ENCODE data around the gene PINLYP.
"Not testable (repeated sequence)": the region's sequence is repeated elsewhere in the genome, so short reads cannot be mapped to it uniquely, and the experiment has no call there.

PINLYP gene

GRCh38 chr19:43584484-43584883, 8.9 kb downstream of the PINLYP start:
- peaks cover 4% of the 10 kb centered on the region for H3K36me3 Mint-ChIP-seq
- H3K27ac Mint-ChIP-seq, result peak overlapping the region; percentile 83
- no peaks in the 10 kb centered on the region for H3K9me3 Mint-ChIP-seq (ENCODE audit: low read depth)
- H3K4me1 Mint-ChIP-seq (ENCODE audit: low read depth), result peaks cover 24% of the 10 kb centered on the region
- no peak overlapping the region for H3K4me3 Mint-ChIP-seq
- H3K27me3 Mint-ChIP-seq, result no peaks in the 10 kb centered on the region

GRCh38 chr19:43586346-43586745, 10.7 kb downstream of the PINLYP start:
- H3K27ac Mint-ChIP-seq, result no peak overlapping the region
- H3K9me3 Mint-ChIP-seq (ENCODE audit: low read depth), result no peaks in the 10 kb centered on the region
- peaks cover 6% of the 10 kb centered on the region for H3K36me3 Mint-ChIP-seq
- peaks cover 29% of the 10 kb centered on the region for H3K4me1 Mint-ChIP-seq (ENCODE audit: low read depth)
- no peak overlapping the region for H3K4me3 Mint-ChIP-seq
- no peaks in the 10 kb centered on the region for H3K27me3 Mint-ChIP-seq

- H3K4me1 Mint-ChIP-seq (ENCODE audit: low read depth), result peaks cover 24% of the 10 kb centered on the region
- H3K27me3 Mint-ChIP-seq, result not testable (repeated sequence)
Measured at GRCh38 chr19:43587029-43587428, 11.4 kb downstream of the PINLYP start.

GRCh38 chr19:43589277-43589676, 13.7 kb downstream of the PINLYP start:
- H3K27me3 Mint-ChIP-seq, result no peaks in the 10 kb centered on the region
- peaks cover 32% of the 10 kb centered on the region for H3K4me1 Mint-ChIP-seq (ENCODE audit: low read depth)
- no peak overlapping the region for H3K4me3 Mint-ChIP-seq
- H3K27ac Mint-ChIP-seq, result no peak overlapping the region
- peaks cover 9% of the 10 kb centered on the region for H3K36me3 Mint-ChIP-seq
- no peaks in the 10 kb centered on the region for H3K9me3 Mint-ChIP-seq (ENCODE audit: low read depth)

More at GRCh38 chr19:43587029-43587428, 11.4 kb downstream of the PINLYP start:
- not testable (repeated sequence) for H3K9me3 Mint-ChIP-seq (ENCODE audit: low read depth); H3K27ac Mint-ChIP-seq; H3K4me3 Mint-ChIP-seq; H3K36me3 Mint-ChIP-seq

GRCh38 chr19:43589678-43590077, 14.1 kb downstream of the PINLYP start:
- Mint-ChIP-seq H3K4me1 (ENCODE audit: low read depth) (peaks cover 32% of the 10 kb centered on the region), H3K27ac (peak overlapping the region; percentile 88), H3K9me3 (ENCODE audit: low read depth) (no peaks in the 10 kb centered on the region), H3K4me3 (no peak overlapping the region), H3K36me3 (peaks cover 9% of the 10 kb centered on the region), H3K27me3 (no peaks in the 10 kb centered on the region)

GRCh38 chr19:43591904-43592772, 16.5 kb downstream of the PINLYP start:
- Mint-ChIP-seq H3K9me3 (ENCODE audit: low read depth) (no peaks in the 10 kb centered on the region), H3K4me3 (no peak overlapping the region), H3K36me3 (peaks cover 5% of the 10 kb centered on the region), H3K27me3 (no peaks in the 10 kb centered on the region), H3K27ac (no peak overlapping the region), H3K4me1 (ENCODE audit: low read depth) (peaks cover 36% of the 10 kb centered on the region)

GRCh38 chr19:43592800-43593350, 17.3 kb downstream of the PINLYP start:
- Mint-ChIP-seq H3K27ac (no peak overlapping the region), H3K4me3 (peak overlapping the region; percentile 81)

GRCh38 chr19:43594081-43594697, 18.6 kb downstream of the PINLYP start:
- peaks cover 51% of the 10 kb centered on the region for H3K4me1 Mint-ChIP-seq (ENCODE audit: low read depth)
- peak overlapping the region; percentile 95 for H3K4me3 Mint-ChIP-seq
- no peaks in the 10 kb centered on the region for H3K27me3 Mint-ChIP-seq
- no peaks in the 10 kb centered on the region for H3K9me3 Mint-ChIP-seq (ENCODE audit: low read depth)
- H3K27ac Mint-ChIP-seq, result no peak overlapping the region
- peaks cover 5% of the 10 kb centered on the region for H3K36me3 Mint-ChIP-seq

More at GRCh38 chr19:43592800-43593350, 17.3 kb downstream of the PINLYP start:
- H3K36me3 Mint-ChIP-seq, result peaks cover 5% of the 10 kb centered on the region
- H3K9me3 Mint-ChIP-seq (ENCODE audit: low read depth), result no peaks in the 10 kb centered on the region
- H3K27me3 Mint-ChIP-seq, result no peaks in the 10 kb centered on the region
- peaks cover 44% of the 10 kb centered on the region for H3K4me1 Mint-ChIP-seq (ENCODE audit: low read depth)

GRCh38 chr19:43594710-43595604, 19.4 kb downstream of the PINLYP start:
- Mint-ChIP-seq H3K27me3 (no peaks in the 10 kb centered on the region), H3K36me3 (peaks cover 5% of the 10 kb centered on the region), H3K27ac (peak overlapping the region; percentile 98), H3K4me1 (ENCODE audit: low read depth) (peaks cover 45% of the 10 kb centered on the region), H3K9me3 (ENCODE audit: low read depth) (no peaks in the 10 kb centered on the region), H3K4me3 (peak overlapping the region; percentile 95)

GRCh38 chr19:43595605-43595998, 20.0 kb downstream of the PINLYP start:
- Mint-ChIP-seq H3K4me3 (peak overlapping the region; percentile 95), H3K4me1 (ENCODE audit: low read depth) (peaks cover 40% of the 10 kb centered on the region), H3K27me3 (no peaks in the 10 kb centered on the region), H3K36me3 (peaks cover 5% of the 10 kb centered on the region), H3K27ac (peak overlapping the region; percentile 98), H3K9me3 (ENCODE audit: low read depth) (no peaks in the 10 kb centered on the region)

GRCh38 chr19:43595999-43596841, 20.6 kb downstream of the PINLYP start, which contains the start of the genes IRGQ and ZNF576:
Gene IRGQ, minus strand, starts transcription at chr19:43596134. Its CDS starts 796 bp downstream, at chr19:43595338.
Gene ZNF576, plus strand, starts transcription at chr19:43596595. Its CDS starts 514 bp downstream, at chr19:43597109.
- H3K27ac Mint-ChIP-seq, result peak within 1 kb of the TSS; percentile 98
- peak within 1 kb of the TSS; percentile 95 for H3K4me3 Mint-ChIP-seq
- H3K9me3 Mint-ChIP-seq (ENCODE audit: low read depth), result no peaks in the 10 kb centered on the region
- peaks cover 3% of the 10 kb centered on the region for H3K36me3 Mint-ChIP-seq
- H3K4me1 Mint-ChIP-seq (ENCODE audit: low read depth), result peaks cover 36% of the 10 kb centered on the region
- H3K27me3 Mint-ChIP-seq, result no peaks in the 10 kb centered on the region

- peak overlapping the region; percentile 98 for H3K27ac Mint-ChIP-seq
- H3K36me3 Mint-ChIP-seq, result peaks cover 5% of the 10 kb centered on the region
- peak overlapping the region; percentile 95 for H3K4me3 Mint-ChIP-seq
- no peaks in the 10 kb centered on the region for H3K9me3 Mint-ChIP-seq (ENCODE audit: low read depth)
- no peaks in the 10 kb centered on the region for H3K27me3 Mint-ChIP-seq
- H3K4me1 Mint-ChIP-seq (ENCODE audit: low read depth), result peaks cover 36% of the 10 kb centered on the region
Measured at GRCh38 chr19:43596842-43597461, 21.4 kb downstream of the PINLYP start.

GRCh38 chr19:43597876-43598275, 22.3 kb downstream of the PINLYP start:
- Mint-ChIP-seq H3K36me3 (peaks cover 5% of the 10 kb centered on the region), H3K27ac (peak overlapping the region; percentile 98), H3K27me3 (no peaks in the 10 kb centered on the region), H3K4me1 (ENCODE audit: low read depth) (peaks cover 34% of the 10 kb centered on the region), H3K9me3 (ENCODE audit: low read depth) (no peaks in the 10 kb centered on the region), H3K4me3 (peak overlapping the region; percentile 95)
